GM23338 (cell line): ENCODE data around the gene CST11. TPM values are rescaled to one million over a fixed set of nuclear protein-coding genes. Genes with fewer than 3 reads are reported as not detected.

ENCODE experiments used
- ATAC-seq: fragments of 200-7000 bp; cut with Tn5 transposase; 3 replicates; pipeline ENCODE4 v1.9.1; 2020
- DNase-seq: peaks from one replicate; pipeline ENCODE4 v3.0.0-alpha.2; 2015; ENCODE audit warnings: low spot score
- H2AFZ ChIP-seq: fragments of 200-600 bp; sonication (generic); 2 replicates; pipeline ENCODE4 v1.8.0; 2016; ENCODE audit warnings: antibody characterized with exemption, mild to moderate bottlenecking, moderate library complexity
- H3F3A ChIP-seq: fragments of 200-600 bp; sonication (generic); replicated peaks from 2 replicates; pipeline ENCODE4 v1.8.0; 2017; ENCODE audit warnings: antibody characterized with exemption, mixed run types, low read depth
- H3K27ac ChIP-seq: fragments of 200-600 bp; sonication (generic); 2 replicates; pipeline ENCODE4 v1.6.1; 2016; ENCODE audit warnings: low read depth
- H3K27me3 ChIP-seq: fragments of 200-600 bp; sonication (generic); 2 replicates; pipeline ENCODE4 v1.8.0; 2016; ENCODE audit warnings: mild to moderate bottlenecking, mixed run types, moderate library complexity; ENCODE audit not compliant: insufficient read depth
- H3K36me3 ChIP-seq: fragments of 200-600 bp; sonication (generic); 2 replicates; pipeline ENCODE4 v1.8.0; 2016; ENCODE audit warnings: mild to moderate bottlenecking; ENCODE audit not compliant: insufficient read depth
- H3K4me1 ChIP-seq: fragments of 200-600 bp; sonication (generic); 2 replicates; pipeline ENCODE4 v1.8.0; 2016; ENCODE audit warnings: mild to moderate bottlenecking, moderate library complexity; ENCODE audit not compliant: insufficient read depth
- H3K4me2 ChIP-seq: fragments of 200-600 bp; sonication (generic); 2 replicates; pipeline ENCODE4 v1.7.1; 2017; ENCODE audit warnings: mixed run types
- H3K4me3 ChIP-seq: fragments of 200-600 bp; sonication (generic); 2 replicates; pipeline ENCODE4 v1.6.1; 2016; ENCODE audit warnings: mixed run types
- H3K79me2 ChIP-seq: fragments of 200-600 bp; sonication (generic); replicated peaks from 2 replicates; pipeline ENCODE4 v1.8.0; 2017; ENCODE audit warnings: mild to moderate bottlenecking; ENCODE audit not compliant: insufficient read depth
- H3K9me2 ChIP-seq: fragments of 200-600 bp; sonication (generic); 2 replicates; pipeline ENCODE4 v1.8.0; 2017; ENCODE audit not compliant: insufficient read depth
- H4K20me1 ChIP-seq: fragments of 200-600 bp; sonication (generic); replicated peaks from 2 replicates; pipeline ENCODE4 v1.8.0; 2017; ENCODE audit warnings: mild to moderate bottlenecking; ENCODE audit not compliant: insufficient read depth
- H3K27ac Mint-ChIP-seq: 2 replicates; pipeline ENCODE4 v1.8.0; 2020; ENCODE audit warnings: inconsistent platforms, mild to moderate bottlenecking, moderate library complexity, mixed read lengths
- H3K27me3 Mint-ChIP-seq: 3 replicates; pipeline ENCODE4 v1.8.0; 2022; ENCODE audit warnings: low read depth, mild to moderate bottlenecking, moderate library complexity, mixed read lengths, inconsistent platforms; ENCODE audit not compliant: insufficient read depth, poor library complexity
- H3K36me3 Mint-ChIP-seq: 3 replicates; pipeline ENCODE4 v1.8.0; 2021; ENCODE audit warnings: low read depth, mild to moderate bottlenecking, inconsistent platforms, moderate library complexity, mixed read lengths
- H3K4me1 Mint-ChIP-seq: 3 replicates; pipeline ENCODE4 v1.8.0; 2020; ENCODE audit warnings: mild to moderate bottlenecking, inconsistent platforms, mixed read lengths
- H3K4me3 Mint-ChIP-seq: 3 replicates; pipeline ENCODE4 v1.8.0; 2021; ENCODE audit warnings: moderate library complexity, mild to moderate bottlenecking, inconsistent platforms, mixed read lengths
- H3K9me3 Mint-ChIP-seq: 3 replicates; pipeline ENCODE4 v1.8.0; 2020; ENCODE audit warnings: moderate library complexity, mild to moderate bottlenecking, inconsistent platforms, mixed read lengths
- CREB1 ChIP-seq: fragments of 250-450 bp; sonication (Bioruptor Pico); IDR thresholded peaks from 2 replicates; pipeline ENCODE4 v1.5.0; 2020; ENCODE audit warnings: low read depth, mild to moderate bottlenecking, moderate library complexity
- EZH2 ChIP-seq: fragments of 200-600 bp; sonication (generic); IDR thresholded peaks from one replicate; pipeline ENCODE4 v1.8.0; 2017; ENCODE audit warnings: antibody characterized with exemption, mild to moderate bottlenecking, low read depth; ENCODE audit not compliant: unreplicated experiment
- EZH2phosphoT487 ChIP-seq: fragments of 200-600 bp; sonication (generic); IDR thresholded peaks from one replicate; pipeline ENCODE4 v1.8.1; 2018; ENCODE audit warnings: antibody characterized with exemption; ENCODE audit not compliant: unreplicated experiment
- JUNB ChIP-seq: IDR thresholded peaks from one replicate; pipeline ENCODE4 v1.6.1; 2016; ENCODE audit warnings: antibody characterized with exemption; ENCODE audit not compliant: unreplicated experiment
- NANOG ChIP-seq: IDR thresholded peaks from 2 replicates; pipeline ENCODE4 v1.6.1; 2016; ENCODE audit warnings: antibody characterized with exemption, borderline replicate concordance
- POLR2AphosphoS5 ChIP-seq: IDR thresholded peaks from 2 replicates; pipeline ENCODE4 v1.6.1; 2016; ENCODE audit warnings: antibody characterized with exemption, low read depth
- STAT1 ChIP-seq: IDR thresholded peaks from one replicate; pipeline ENCODE4 v1.6.1; 2016; ENCODE audit warnings: antibody characterized with exemption; ENCODE audit not compliant: unreplicated experiment
- ZNF114 ChIP-seq: fragments of 250-450 bp; sonication (Bioruptor Pico); IDR thresholded peaks from 2 replicates; pipeline ENCODE4 v1.5.0; 2020; ENCODE audit warnings: mild to moderate bottlenecking, moderate library complexity
- ZNF331 ChIP-seq: fragments of 250-450 bp; sonication (Bioruptor Pico); IDR thresholded peaks from 2 replicates; pipeline ENCODE4 v1.5.0; 2020; ENCODE audit warnings: low read depth, mild to moderate bottlenecking, moderate library complexity
- polyA plus RNA-seq: library from polyadenylated mRNA; unstranded; fragments of >200 nt; fragmentation: Nextera tagmentation; extraction: Ambion mirVana; gene quantifications from 2 replicates; pipeline ENCODE4 v1.2.1, GENCODE V29; 2016
- total RNA-seq: library from RNA; depleted of rRNA; stranded (reverse); fragments of >200 nt; shearing (Covaris generic); gene quantifications from 2 replicates; pipeline ENCODE4 v1.2.3, GENCODE V29; 2014
- TF ChIP-seq, protein P1 (sequence below), 2 experiments: fragments of 200-600 bp in 1 of 2; sonication (generic) in 1 of 2; conservative IDR thresholded peaks; 2 replicates each; pipeline versions ENCODE4 v1.5.1 to v1.6.1; 2016 to 2017; ENCODE audit warnings: antibody characterized with exemption in 2 of 2, low read depth in 2 of 2, mild to moderate bottlenecking in 2 of 2, moderate library complexity in 1 of 2
- TF ChIP-seq, protein P2 (sequence below): fragments of 250-450 bp; sonication (Bioruptor Pico); IDR thresholded peaks from 2 replicates; pipeline ENCODE4 v1.5.0; 2020; ENCODE audit warnings: mild to moderate bottlenecking, moderate library complexity
- TF ChIP-seq, protein P3 (sequence below): IDR thresholded peaks from one replicate; pipeline ENCODE4 v1.6.1; 2018; ENCODE audit warnings: antibody characterized with exemption; ENCODE audit not compliant: unreplicated experiment
- TF ChIP-seq, protein P4 (sequence below): IDR thresholded peaks from 2 replicates; pipeline ENCODE4 v1.6.1; 2016; ENCODE audit warnings: antibody characterized with exemption

The CST11 gene
- total and polyA plus RNA-seq, 2 experiments from 2014 or later, result not detected

DNA sequence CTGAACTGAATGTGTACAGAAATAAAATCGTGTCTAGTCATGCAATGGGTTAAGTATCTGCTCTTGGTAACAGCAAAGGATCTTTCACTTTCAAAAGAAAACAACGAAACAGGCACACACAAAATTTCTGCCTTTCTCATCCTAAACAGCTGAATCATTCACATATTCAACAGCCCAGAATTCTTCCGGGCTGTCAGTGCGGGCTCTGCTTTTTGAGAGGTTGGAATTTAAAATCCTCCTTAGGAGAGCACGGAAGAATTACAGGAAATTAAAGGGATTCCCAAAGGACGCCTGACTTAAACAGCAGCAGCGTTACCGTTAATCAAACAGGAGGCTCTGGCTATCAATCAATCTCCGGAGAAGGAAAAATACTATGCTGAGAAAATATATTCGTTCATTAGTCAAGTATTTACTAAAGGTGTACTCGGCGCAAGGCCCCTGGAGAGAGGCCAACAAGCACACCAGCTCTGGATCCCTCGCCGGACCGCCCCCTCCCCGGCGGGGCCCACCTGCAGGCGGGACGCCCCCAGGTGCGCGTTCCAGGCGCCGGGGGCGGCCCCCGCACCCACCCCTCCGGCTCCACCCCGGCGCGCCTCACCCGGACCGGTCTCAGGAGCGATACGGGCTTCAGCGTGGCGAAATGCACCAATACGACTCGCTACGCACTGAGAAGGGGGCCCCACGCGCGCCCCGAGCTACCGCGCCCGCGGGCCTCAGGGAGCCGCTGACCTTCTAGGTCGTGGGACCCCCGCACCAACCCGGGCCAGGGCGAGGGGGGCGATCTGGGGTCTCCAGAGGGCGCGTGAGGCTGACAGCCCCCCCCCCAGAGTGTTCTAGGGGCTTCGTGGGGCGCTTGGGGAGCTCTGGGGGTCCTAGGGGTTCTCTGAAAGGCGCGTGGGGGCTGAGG is 32.4 kb downstream of the CST11 start:
- no peaks in the 10 kb centered on the region for H3F3A ChIP-seq
- TF ChIP-seq NANOG (no peak), STAT1 (no peak), CREB1 (CRISPR knock-in tag) (no peak), ZNF331 (no peak), EZH2 (no peak), EZH2phosphoT487 (no peak), POLR2AphosphoS5 (no peak), ZNF114 (CRISPR knock-in tag) (no peak), JUNB (no peak)
- TF ChIP-seq, protein P1, sequence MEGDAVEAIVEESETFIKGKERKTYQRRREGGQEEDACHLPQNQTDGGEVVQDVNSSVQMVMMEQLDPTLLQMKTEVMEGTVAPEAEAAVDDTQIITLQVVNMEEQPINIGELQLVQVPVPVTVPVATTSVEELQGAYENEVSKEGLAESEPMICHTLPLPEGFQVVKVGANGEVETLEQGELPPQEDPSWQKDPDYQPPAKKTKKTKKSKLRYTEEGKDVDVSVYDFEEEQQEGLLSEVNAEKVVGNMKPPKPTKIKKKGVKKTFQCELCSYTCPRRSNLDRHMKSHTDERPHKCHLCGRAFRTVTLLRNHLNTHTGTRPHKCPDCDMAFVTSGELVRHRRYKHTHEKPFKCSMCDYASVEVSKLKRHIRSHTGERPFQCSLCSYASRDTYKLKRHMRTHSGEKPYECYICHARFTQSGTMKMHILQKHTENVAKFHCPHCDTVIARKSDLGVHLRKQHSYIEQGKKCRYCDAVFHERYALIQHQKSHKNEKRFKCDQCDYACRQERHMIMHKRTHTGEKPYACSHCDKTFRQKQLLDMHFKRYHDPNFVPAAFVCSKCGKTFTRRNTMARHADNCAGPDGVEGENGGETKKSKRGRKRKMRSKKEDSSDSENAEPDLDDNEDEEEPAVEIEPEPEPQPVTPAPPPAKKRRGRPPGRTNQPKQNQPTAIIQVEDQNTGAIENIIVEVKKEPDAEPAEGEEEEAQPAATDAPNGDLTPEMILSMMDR (conservative IDR thresholded peaks at IDR 0.05; ENCODE audit: low read depth in 2 of 2), result no peak
- TF ChIP-seq, protein P2, sequence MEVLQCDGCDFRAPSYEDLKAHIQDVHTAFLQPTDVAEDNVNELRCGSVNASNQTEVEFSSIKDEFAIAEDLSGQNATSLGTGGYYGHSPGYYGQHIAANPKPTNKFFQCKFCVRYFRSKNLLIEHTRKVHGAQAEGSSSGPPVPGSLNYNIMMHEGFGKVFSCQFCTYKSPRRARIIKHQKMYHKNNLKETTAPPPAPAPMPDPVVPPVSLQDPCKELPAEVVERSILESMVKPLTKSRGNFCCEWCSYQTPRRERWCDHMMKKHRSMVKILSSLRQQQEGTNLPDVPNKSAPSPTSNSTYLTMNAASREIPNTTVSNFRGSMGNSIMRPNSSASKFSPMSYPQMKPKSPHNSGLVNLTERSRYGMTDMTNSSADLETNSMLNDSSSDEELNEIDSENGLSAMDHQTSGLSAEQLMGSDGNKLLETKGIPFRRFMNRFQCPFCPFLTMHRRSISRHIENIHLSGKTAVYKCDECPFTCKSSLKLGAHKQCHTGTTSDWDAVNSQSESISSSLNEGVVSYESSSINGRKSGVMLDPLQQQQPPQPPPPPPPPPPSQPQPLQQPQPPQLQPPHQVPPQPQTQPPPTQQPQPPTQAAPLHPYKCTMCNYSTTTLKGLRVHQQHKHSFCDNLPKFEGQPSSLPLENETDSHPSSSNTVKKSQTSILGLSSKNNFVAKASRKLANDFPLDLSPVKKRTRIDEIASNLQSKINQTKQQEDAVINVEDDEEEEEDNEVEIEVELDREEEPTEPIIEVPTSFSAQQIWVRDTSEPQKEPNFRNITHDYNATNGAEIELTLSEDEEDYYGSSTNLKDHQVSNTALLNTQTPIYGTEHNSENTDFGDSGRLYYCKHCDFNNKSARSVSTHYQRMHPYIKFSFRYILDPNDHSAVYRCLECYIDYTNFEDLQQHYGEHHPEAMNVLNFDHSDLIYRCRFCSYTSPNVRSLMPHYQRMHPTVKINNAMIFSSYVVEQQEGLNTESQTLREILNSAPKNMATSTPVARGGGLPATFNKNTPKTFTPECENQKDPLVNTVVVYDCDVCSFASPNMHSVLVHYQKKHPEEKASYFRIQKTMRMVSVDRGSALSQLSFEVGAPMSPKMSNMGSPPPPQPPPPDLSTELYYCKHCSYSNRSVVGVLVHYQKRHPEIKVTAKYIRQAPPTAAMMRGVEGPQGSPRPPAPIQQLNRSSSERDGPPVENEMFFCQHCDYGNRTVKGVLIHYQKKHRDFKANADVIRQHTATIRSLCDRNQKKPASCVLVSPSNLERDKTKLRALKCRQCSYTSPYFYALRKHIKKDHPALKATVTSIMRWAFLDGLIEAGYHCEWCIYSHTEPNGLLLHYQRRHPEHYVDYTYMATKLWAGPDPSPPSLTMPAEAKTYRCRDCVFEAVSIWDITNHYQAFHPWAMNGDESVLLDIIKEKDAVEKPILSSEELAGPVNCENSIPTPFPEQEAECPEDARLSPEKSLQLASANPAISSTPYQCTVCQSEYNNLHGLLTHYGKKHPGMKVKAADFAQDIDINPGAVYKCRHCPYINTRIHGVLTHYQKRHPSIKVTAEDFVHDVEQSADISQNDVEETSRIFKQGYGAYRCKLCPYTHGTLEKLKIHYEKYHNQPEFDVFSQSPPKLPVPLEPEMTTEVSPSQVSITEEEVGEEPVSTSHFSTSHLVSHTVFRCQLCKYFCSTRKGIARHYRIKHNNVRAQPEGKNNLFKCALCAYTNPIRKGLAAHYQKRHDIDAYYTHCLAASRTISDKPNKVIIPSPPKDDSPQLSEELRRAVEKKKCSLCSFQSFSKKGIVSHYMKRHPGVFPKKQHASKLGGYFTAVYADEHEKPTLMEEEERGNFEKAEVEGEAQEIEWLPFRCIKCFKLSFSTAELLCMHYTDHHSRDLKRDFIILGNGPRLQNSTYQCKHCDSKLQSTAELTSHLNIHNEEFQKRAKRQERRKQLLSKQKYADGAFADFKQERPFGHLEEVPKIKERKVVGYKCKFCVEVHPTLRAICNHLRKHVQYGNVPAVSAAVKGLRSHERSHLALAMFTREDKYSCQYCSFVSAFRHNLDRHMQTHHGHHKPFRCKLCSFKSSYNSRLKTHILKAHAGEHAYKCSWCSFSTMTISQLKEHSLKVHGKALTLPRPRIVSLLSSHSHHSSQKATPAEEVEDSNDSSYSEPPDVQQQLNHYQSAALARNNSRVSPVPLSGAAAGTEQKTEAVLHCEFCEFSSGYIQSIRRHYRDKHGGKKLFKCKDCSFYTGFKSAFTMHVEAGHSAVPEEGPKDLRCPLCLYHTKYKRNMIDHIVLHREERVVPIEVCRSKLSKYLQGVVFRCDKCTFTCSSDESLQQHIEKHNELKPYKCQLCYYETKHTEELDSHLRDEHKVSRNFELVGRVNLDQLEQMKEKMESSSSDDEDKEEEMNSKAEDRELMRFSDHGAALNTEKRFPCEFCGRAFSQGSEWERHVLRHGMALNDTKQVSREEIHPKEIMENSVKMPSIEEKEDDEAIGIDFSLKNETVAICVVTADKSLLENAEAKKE (CRISPR knock-in tag), result no peak
- TF ChIP-seq, protein P3, sequence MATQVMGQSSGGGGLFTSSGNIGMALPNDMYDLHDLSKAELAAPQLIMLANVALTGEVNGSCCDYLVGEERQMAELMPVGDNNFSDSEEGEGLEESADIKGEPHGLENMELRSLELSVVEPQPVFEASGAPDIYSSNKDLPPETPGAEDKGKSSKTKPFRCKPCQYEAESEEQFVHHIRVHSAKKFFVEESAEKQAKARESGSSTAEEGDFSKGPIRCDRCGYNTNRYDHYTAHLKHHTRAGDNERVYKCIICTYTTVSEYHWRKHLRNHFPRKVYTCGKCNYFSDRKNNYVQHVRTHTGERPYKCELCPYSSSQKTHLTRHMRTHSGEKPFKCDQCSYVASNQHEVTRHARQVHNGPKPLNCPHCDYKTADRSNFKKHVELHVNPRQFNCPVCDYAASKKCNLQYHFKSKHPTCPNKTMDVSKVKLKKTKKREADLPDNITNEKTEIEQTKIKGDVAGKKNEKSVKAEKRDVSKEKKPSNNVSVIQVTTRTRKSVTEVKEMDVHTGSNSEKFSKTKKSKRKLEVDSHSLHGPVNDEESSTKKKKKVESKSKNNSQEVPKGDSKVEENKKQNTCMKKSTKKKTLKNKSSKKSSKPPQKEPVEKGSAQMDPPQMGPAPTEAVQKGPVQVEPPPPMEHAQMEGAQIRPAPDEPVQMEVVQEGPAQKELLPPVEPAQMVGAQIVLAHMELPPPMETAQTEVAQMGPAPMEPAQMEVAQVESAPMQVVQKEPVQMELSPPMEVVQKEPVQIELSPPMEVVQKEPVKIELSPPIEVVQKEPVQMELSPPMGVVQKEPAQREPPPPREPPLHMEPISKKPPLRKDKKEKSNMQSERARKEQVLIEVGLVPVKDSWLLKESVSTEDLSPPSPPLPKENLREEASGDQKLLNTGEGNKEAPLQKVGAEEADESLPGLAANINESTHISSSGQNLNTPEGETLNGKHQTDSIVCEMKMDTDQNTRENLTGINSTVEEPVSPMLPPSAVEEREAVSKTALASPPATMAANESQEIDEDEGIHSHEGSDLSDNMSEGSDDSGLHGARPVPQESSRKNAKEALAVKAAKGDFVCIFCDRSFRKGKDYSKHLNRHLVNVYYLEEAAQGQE, result no peak
- TF ChIP-seq, protein P4, sequence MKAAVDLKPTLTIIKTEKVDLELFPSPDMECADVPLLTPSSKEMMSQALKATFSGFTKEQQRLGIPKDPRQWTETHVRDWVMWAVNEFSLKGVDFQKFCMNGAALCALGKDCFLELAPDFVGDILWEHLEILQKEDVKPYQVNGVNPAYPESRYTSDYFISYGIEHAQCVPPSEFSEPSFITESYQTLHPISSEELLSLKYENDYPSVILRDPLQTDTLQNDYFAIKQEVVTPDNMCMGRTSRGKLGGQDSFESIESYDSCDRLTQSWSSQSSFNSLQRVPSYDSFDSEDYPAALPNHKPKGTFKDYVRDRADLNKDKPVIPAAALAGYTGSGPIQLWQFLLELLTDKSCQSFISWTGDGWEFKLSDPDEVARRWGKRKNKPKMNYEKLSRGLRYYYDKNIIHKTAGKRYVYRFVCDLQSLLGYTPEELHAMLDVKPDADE, result no peak

More for the DNA sequence above, 32.4 kb downstream of the CST11 start:
- peak; percentile 12 for ATAC-seq
- Mint-ChIP-seq H3K4me3 (peak overlapping the region; percentile 85), H3K27ac (peak overlapping the region; percentile 66), H3K36me3 (peaks cover 5% of the 10 kb centered on the region), H3K27me3 (peaks cover 4% of the 10 kb centered on the region), H3K9me3 (peaks cover 4% of the 10 kb centered on the region; the same call in 1 of the 3 replicates), H3K4me1 (peaks cover 21% of the 10 kb centered on the region)
- Histone ChIP-seq H3K4me2 (peak overlapping the region; percentile 83), H3K9me2 (peaks cover 7% of the 10 kb centered on the region), H4K20me1 (peaks cover 34% of the 10 kb centered on the region), H3K27me3 (no peaks in the 10 kb centered on the region), H3K27ac (no peak overlapping the region), H3K4me3 (peak overlapping the region; percentile 85), H3K79me2 (peaks cover 58% of the 10 kb centered on the region), H2AFZ (peak overlapping the region; percentile 38; the same call in 1 of the 2 replicates), H3K36me3 (no peaks in the 10 kb centered on the region), H3K4me1 (peaks cover 9% of the 10 kb centered on the region)
- DNase-seq, result peak; percentile 20
